ENCODE measurements around the gene CCM2L. TPM values are rescaled to one million over a fixed set of nuclear protein-coding genes. Genes with fewer than 3 reads are reported as not detected.
A peak's percentile ranks its signal among the peaks of the same experiment; 100 is the strongest.

CCM2L gene
- polyA plus RNA-seq, 3 donors, result not detected

- Histone ChIP-seq H3K4me1 (ENCODE audit: control insufficient read depth in 1 of 2, insufficient read depth in 2 of 2, low read length in 2 of 2) (peaks cover 52 to 75% of the 10 kb centered on the region in 2 donors), H3K27ac (ENCODE audit: low read depth in 1 of 2, low read length in 2 of 2) (peak overlapping the region; percentile 3 to 74)
- peak overlapping the region in 6 of 7 donors; percentile 4 to 81 (median 74) for H3K27ac Mint-ChIP-seq
Measured at GRCh38 chr20:32075534-32075933, 65.3 kb downstream of the CCM2L start.

GRCh38 chr20:32077190-32077589 lies 67.0 kb downstream of the CCM2L start:
- Mint-ChIP-seq H3K27ac (peak overlapping the region; percentile 52 to 90 (median 81)), H3K36me3 (peaks cover 93 to 100% of the 10 kb centered on the region in 2 donors), H3K9me3 (no peaks in the 10 kb centered on the region), H3K4me3 (no peak overlapping the region), H3K27me3 (ENCODE audit: low read depth in 3 of 3) (peaks cover 0 to 2% (median 0%) of the 10 kb centered on the region in 3 donors), H3K4me1 (peaks cover 48% of the 10 kb centered on the region)
- H2AFZ ChIP-seq (ENCODE audit: insufficient read depth, low read depth, low read length, poor library complexity, severe bottlenecking), result no peak overlapping the region
- peak overlapping the region; percentile 58 to 74 for H3K27ac ChIP-seq (ENCODE audit: low read depth in 1 of 2, low read length in 2 of 2)
- peaks cover 45% of the 10 kb centered on the region for H3K79me2 ChIP-seq (ENCODE audit: insufficient read depth, low read length)
- no peak overlapping the region for H3K9ac ChIP-seq (ENCODE audit: insufficient read depth, low read length, poor library complexity, severe bottlenecking)
- no peak overlapping the region for H3K4me2 ChIP-seq (replicated peaks; ENCODE audit: extremely low read depth, low read length, poor library complexity, severe bottlenecking)
- no peaks in the 10 kb centered on the region for H3K9me3 ChIP-seq (replicated peaks in 1 of 2; ENCODE audit: control insufficient read depth in 1 of 2, insufficient read depth in 1 of 2, low read length in 2 of 2)
- H3K27me3 ChIP-seq (ENCODE audit: control insufficient read depth in 2 of 2, insufficient read depth in 2 of 2, low read length in 2 of 2), result no peaks in the 10 kb centered on the region
- peaks cover 88% of the 10 kb centered on the region for H4K20me1 ChIP-seq (ENCODE audit: insufficient read depth, low read length)
- intact Hi-C loops (cut with micrococcal nuclease), result no loop called here
- peaks cover 47 to 70% of the 10 kb centered on the region in 2 donors for H3K4me1 ChIP-seq (ENCODE audit: control insufficient read depth in 1 of 2, insufficient read depth in 2 of 2, low read length in 2 of 2)
- peaks cover 91 to 100% of the 10 kb centered on the region in 2 donors for H3K36me3 ChIP-seq (replicated peaks in 1 of 2; ENCODE audit: control insufficient read depth in 1 of 2, insufficient read depth in 2 of 2, low read length in 2 of 2)
- WGBS (ENCODE audit: insufficient coverage), result 0% methylated on average over 1 of the region's 4 CpGs
- H3K4me3 ChIP-seq (replicated peaks in 1 of 3; ENCODE audit: low read depth in 2 of 3, low read length in 3 of 3), result no peak overlapping the region
- no peak for TF ChIP-seq CTCF (IDR thresholded peaks at IDR 0.05)
- DNase-seq, result peak in 2 of 3 donors; percentile 40 to 44

More at GRCh38 chr20:32075534-32075933, 65.3 kb downstream of the CCM2L start:
- Histone ChIP-seq H3K27me3 (ENCODE audit: control insufficient read depth in 2 of 2, insufficient read depth in 2 of 2, low read length in 2 of 2) (no peaks in the 10 kb centered on the region), H3K79me2 (ENCODE audit: insufficient read depth, low read length) (peaks cover 57% of the 10 kb centered on the region), H3K4me2 (replicated peaks; ENCODE audit: extremely low read depth, low read length, poor library complexity, severe bottlenecking) (no peak overlapping the region), H4K20me1 (ENCODE audit: insufficient read depth, low read length) (peaks cover 85% of the 10 kb centered on the region), H3K9ac (ENCODE audit: insufficient read depth, low read length, poor library complexity, severe bottlenecking) (peak overlapping the region; percentile 40), H3K36me3 (replicated peaks in 1 of 2; ENCODE audit: control insufficient read depth in 1 of 2, insufficient read depth in 2 of 2, low read length in 2 of 2) (peaks cover 87 to 96% of the 10 kb centered on the region in 2 donors), H3K9me3 (replicated peaks in 1 of 2; ENCODE audit: control insufficient read depth in 1 of 2, insufficient read depth in 1 of 2, low read length in 2 of 2) (no peaks in the 10 kb centered on the region), H3K4me3 (replicated peaks in 1 of 3; ENCODE audit: low read depth in 2 of 3, low read length in 3 of 3) (no peak overlapping the region), H2AFZ (ENCODE audit: insufficient read depth, low read depth, low read length, poor library complexity, severe bottlenecking) (no peak overlapping the region)
- Mint-ChIP-seq H3K4me3 (no peak overlapping the region), H3K27me3 (ENCODE audit: low read depth in 3 of 3) (peaks cover 0 to 2% (median 2%) of the 10 kb centered on the region in 3 donors), H3K4me1 (peaks cover 50% of the 10 kb centered on the region), H3K36me3 (peaks cover 90 to 97% of the 10 kb centered on the region in 2 donors), H3K9me3 (no peaks in the 10 kb centered on the region)
- intact Hi-C loops (cut with micrococcal nuclease), result no loop called here
- TF ChIP-seq CTCF (IDR thresholded peaks at IDR 0.05), result no peak
- no peak for DNase-seq
- 100% methylated on average over 1 of the region's 1 CpG for WGBS (ENCODE audit: insufficient coverage)

Data from CD14-positive monocyte (primary cell).